NCI-H1092 (cell line): Measurements from ENCODE around the gene KRTAP4-1.
"Not testable (repeated sequence)": the region's sequence is repeated elsewhere in the genome, so short reads cannot be mapped to it uniquely, and the experiment has no call there.

ENCODE experiments used
- DNase-seq: peaks from one replicate; lab custom pipeline; 2025; lab: John Stamatoyannopoulos, UW

The KRTAP4-1 gene

GRCh38 chr17:41171886-41172285, 12.8 kb downstream of the KRTAP4-1 start:
- no peak for DNase-seq

- DNase-seq = no peak
Measured at GRCh38 chr17:41168121-41168520, 16.6 kb downstream of the KRTAP4-1 start, which contains the start of gene KRTAP4-3. TSS of gene KRTAP4-3 (minus strand) at chr17:41168221. CDS start at chr17:41168172, 49 bp downstream.

- DNase-seq = no peak
Measured at GRCh38 chr17:41167561-41167960, 17.1 kb downstream of the KRTAP4-1 start.

GRCh38 chr17:41163828-41164227, 20.9 kb downstream of the KRTAP4-1 start:
- DNase-seq = no peak

- DNase-seq = no peak
Measured at GRCh38 chr17:41160648-41161047, 24.1 kb downstream of the KRTAP4-1 start, which contains the start of gene KRTAP4-4. TSS of gene KRTAP4-4 (minus strand) at chr17:41160748. CDS start at chr17:41160691, 57 bp downstream.

- DNase-seq = not testable (repeated sequence)
Measured at GRCh38 chr17:41160190-41160589, 24.5 kb downstream of the KRTAP4-1 start.

- no peak for DNase-seq
Measured at GRCh38 chr17:41153856-41154255, 30.9 kb downstream of the KRTAP4-1 start.

GRCh38 chr17:41151525-41151924, 33.2 kb downstream of the KRTAP4-1 start:
- no peak for DNase-seq

- DNase-seq = no peak
Measured at GRCh38 chr17:41150026-41150425, 34.7 kb downstream of the KRTAP4-1 start.

- no peak for DNase-seq
Measured at GRCh38 chr17:41149652-41149985, 35.1 kb downstream of the KRTAP4-1 start, which contains the start of gene KRTAP4-5. TSS of gene KRTAP4-5 (minus strand) at chr17:41149825. CDS start at chr17:41149767, 58 bp downstream.

GRCh38 chr17:41148971-41149651, 35.6 kb downstream of the KRTAP4-1 start:
- not testable (repeated sequence) for DNase-seq

- DNase-seq = no peak
Measured at GRCh38 chr17:41147531-41148204, 37.0 kb downstream of the KRTAP4-1 start.

GRCh38 chr17:41145261-41145660, 39.5 kb downstream of the KRTAP4-1 start:
- no peak for DNase-seq

GRCh38 chr17:41144846-41145245, 39.9 kb downstream of the KRTAP4-1 start:
- no peak for DNase-seq

- DNase-seq = no peak
Measured at GRCh38 chr17:41141361-41141760, 43.4 kb downstream of the KRTAP4-1 start.

GRCh38 chr17:41140360-41141131, 44.2 kb downstream of the KRTAP4-1 start, which contains the start of gene KRTAP4-6:
TSS of gene KRTAP4-6 (minus strand) at chr17:41140544. CDS start at chr17:41140487, 57 bp downstream.
- no peak for DNase-seq

- not testable (repeated sequence) for DNase-seq
Measured at GRCh38 chr17:41139865-41140264, 44.8 kb downstream of the KRTAP4-1 start.
